Measurements from ENCODE around the gene PCYT2.

PCYT2 gene

DNA sequence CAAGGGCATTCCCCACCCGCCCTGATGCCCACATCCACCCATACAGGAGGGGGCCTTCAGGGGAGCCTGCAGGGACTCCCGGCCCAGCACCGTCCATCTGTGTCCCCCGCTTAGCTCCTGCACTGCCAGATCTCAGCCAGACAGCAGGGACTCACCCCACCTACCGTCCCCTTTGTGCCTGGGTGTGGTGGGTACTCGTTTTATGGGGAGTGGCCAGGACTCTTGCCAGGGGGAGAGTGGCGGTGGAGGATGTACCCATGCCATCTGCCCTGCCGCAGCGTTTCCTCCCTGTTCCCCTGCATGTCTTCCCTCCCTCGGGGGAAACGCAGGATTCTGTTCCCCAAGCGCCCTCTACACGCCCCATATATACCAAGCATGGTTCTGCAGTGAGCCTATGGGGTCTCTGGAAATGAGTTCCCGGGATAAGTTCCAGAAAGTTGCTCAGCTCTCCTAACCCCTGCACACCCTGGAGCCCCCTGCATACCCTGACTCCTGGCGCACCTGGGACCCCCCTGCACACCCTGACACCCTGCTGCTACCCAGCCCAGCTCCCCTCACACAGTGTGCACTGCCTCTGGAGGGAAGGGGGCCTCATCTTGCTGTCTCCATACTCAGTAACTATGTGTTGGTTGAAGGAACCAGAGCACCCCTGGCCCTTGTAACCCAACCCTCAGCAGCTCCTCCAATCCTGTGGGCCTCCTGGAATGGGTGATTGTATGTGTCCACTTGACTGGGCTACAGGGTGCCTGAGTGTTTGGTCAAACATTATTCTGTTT is 20.5 kb upstream of the PCYT2 start:
- H3K4me1 ChIP-seq (ENCODE audit: control insufficient read depth, insufficient read depth, low read length, poor library complexity, severe bottlenecking): peaks cover 12% of the 10 kb centered on the region
- no peak overlapping the region for H3K27ac ChIP-seq (ENCODE audit: insufficient read depth, low read length, poor library complexity, severe bottlenecking)
- no peak overlapping the region for H3K4me3 ChIP-seq (ENCODE audit: insufficient read depth, low read depth, low read length, poor library complexity, severe bottlenecking)
- H3K27me3 ChIP-seq (replicated peaks; ENCODE audit: control insufficient read depth, insufficient read depth, low read length, poor library complexity, severe bottlenecking): peaks cover 9% of the 10 kb centered on the region
- no peak for DNase-seq
- no peaks in the 10 kb centered on the region for H3K36me3 ChIP-seq (ENCODE audit: control insufficient read depth, insufficient read depth, low read length)
- no peaks in the 10 kb centered on the region for H3K9me3 ChIP-seq (ENCODE audit: control insufficient read depth, low read length)

- Histone ChIP-seq H3K36me3 (ENCODE audit: control insufficient read depth, insufficient read depth, low read length) (no peaks in the 10 kb centered on the region), H3K27me3 (replicated peaks; ENCODE audit: control insufficient read depth, insufficient read depth, low read length, poor library complexity, severe bottlenecking) (peaks cover 9% of the 10 kb centered on the region), H3K4me1 (ENCODE audit: control insufficient read depth, insufficient read depth, low read length, poor library complexity, severe bottlenecking) (peaks cover 12% of the 10 kb centered on the region), H3K27ac (ENCODE audit: insufficient read depth, low read length, poor library complexity, severe bottlenecking) (no peak overlapping the region), H3K4me3 (ENCODE audit: insufficient read depth, low read depth, low read length, poor library complexity, severe bottlenecking) (no peak overlapping the region), H3K9me3 (ENCODE audit: control insufficient read depth, low read length) (no peaks in the 10 kb centered on the region)
- DNase-seq: no peak
Observed at GRCh38 chr17:81931189-81931556, 20.0 kb upstream of the PCYT2 start.

GRCh38 chr17:81930142-81931125 is 19.2 kb upstream of the PCYT2 start:
- peaks cover 18% of the 10 kb centered on the region for H3K4me1 ChIP-seq (ENCODE audit: control insufficient read depth, insufficient read depth, low read length, poor library complexity, severe bottlenecking)
- DNase-seq: no peak
- peaks cover 9% of the 10 kb centered on the region for H3K27me3 ChIP-seq (replicated peaks; ENCODE audit: control insufficient read depth, insufficient read depth, low read length, poor library complexity, severe bottlenecking)
- H3K9me3 ChIP-seq (ENCODE audit: control insufficient read depth, low read length): no peaks in the 10 kb centered on the region
- H3K27ac ChIP-seq (ENCODE audit: insufficient read depth, low read length, poor library complexity, severe bottlenecking): no peak overlapping the region
- H3K4me3 ChIP-seq (ENCODE audit: insufficient read depth, low read depth, low read length, poor library complexity, severe bottlenecking): no peak overlapping the region
- no peaks in the 10 kb centered on the region for H3K36me3 ChIP-seq (ENCODE audit: control insufficient read depth, insufficient read depth, low read length)

GRCh38 chr17:81929253-81930141 is 18.3 kb upstream of the PCYT2 start:
- no peak for DNase-seq
- Histone ChIP-seq H3K36me3 (ENCODE audit: control insufficient read depth, insufficient read depth, low read length) (no peaks in the 10 kb centered on the region), H3K4me1 (ENCODE audit: control insufficient read depth, insufficient read depth, low read length, poor library complexity, severe bottlenecking) (peaks cover 26% of the 10 kb centered on the region), H3K4me3 (ENCODE audit: insufficient read depth, low read depth, low read length, poor library complexity, severe bottlenecking) (no peak overlapping the region), H3K27ac (ENCODE audit: insufficient read depth, low read length, poor library complexity, severe bottlenecking) (no peak overlapping the region), H3K27me3 (replicated peaks; ENCODE audit: control insufficient read depth, insufficient read depth, low read length, poor library complexity, severe bottlenecking) (peaks cover 9% of the 10 kb centered on the region), H3K9me3 (ENCODE audit: control insufficient read depth, low read length) (no peaks in the 10 kb centered on the region)

GRCh38 chr17:81928544-81929252 is 17.5 kb upstream of the PCYT2 start:
- Histone ChIP-seq H3K36me3 (ENCODE audit: control insufficient read depth, insufficient read depth, low read length) (no peaks in the 10 kb centered on the region), H3K4me3 (ENCODE audit: insufficient read depth, low read depth, low read length, poor library complexity, severe bottlenecking) (peak overlapping the region; percentile 42), H3K27me3 (replicated peaks; ENCODE audit: control insufficient read depth, insufficient read depth, low read length, poor library complexity, severe bottlenecking) (peaks cover 9% of the 10 kb centered on the region), H3K9me3 (ENCODE audit: control insufficient read depth, low read length) (no peaks in the 10 kb centered on the region), H3K27ac (ENCODE audit: insufficient read depth, low read length, poor library complexity, severe bottlenecking) (no peak overlapping the region), H3K4me1 (ENCODE audit: control insufficient read depth, insufficient read depth, low read length, poor library complexity, severe bottlenecking) (peaks cover 34% of the 10 kb centered on the region)
- no peak for DNase-seq

DNA sequence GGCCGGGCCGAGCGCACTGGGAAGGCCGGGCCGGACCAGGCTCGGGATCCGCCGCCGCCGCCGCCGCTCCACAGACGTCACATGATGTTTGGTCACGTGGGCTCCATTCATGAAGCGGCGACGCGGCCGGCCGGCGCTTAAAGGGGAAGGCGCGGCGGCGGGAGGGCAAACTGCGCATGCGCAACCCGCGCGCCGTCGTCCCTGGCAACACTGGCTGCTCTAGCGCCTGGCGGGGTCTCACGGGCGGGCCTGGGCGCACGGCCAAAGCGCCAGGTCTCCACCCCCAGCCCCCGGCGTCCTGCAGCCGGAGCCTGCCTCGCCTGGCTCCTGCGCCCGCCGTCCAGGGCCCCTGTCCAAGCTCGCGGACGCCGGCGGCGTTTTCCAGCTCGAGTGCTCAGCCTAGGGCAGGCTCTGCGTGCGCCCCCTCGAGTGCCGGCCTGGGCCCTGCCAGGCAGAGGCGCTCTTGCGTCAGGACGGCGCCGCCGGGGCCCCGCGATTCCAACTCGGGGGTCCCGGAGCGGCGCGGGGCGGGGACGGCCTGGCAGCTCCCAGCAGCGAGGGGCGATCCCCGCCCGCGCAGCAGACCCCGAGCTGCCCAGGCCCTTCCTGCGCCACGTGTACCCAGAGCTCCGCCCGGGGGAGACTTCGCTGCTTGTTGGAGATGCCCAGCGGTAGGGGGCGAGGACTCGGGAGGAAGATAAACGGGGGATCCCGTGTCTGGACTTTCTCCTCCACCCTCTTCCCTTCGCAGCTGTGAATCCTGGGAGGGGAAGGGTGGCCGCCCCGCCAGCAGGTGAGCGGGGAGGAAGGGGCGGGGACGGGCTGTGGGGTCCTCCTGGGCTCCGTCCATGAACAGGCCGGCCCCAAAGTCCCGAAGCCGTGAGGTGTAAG is 16.7 kb upstream of the PCYT2 start, which contains the start of gene MAFG:
TSS of gene MAFG (minus strand) at position 83 of the 891 bp plus-strand sequence. CDS start 4,550 bp downstream, outside the sequence.
- H3K4me3 ChIP-seq (ENCODE audit: insufficient read depth, low read depth, low read length, poor library complexity, severe bottlenecking): peak within 1 kb of the TSS; percentile 55
- H3K27ac ChIP-seq (ENCODE audit: insufficient read depth, low read length, poor library complexity, severe bottlenecking): peak within 1 kb of the TSS; percentile 79
- H3K36me3 ChIP-seq (ENCODE audit: control insufficient read depth, insufficient read depth, low read length): no peaks in the 10 kb centered on the region
- DNase-seq: peak; percentile 81 to 87 (median 84)
- H3K9me3 ChIP-seq (ENCODE audit: control insufficient read depth, low read length): no peaks in the 10 kb centered on the region
- H3K27me3 ChIP-seq (replicated peaks; ENCODE audit: control insufficient read depth, insufficient read depth, low read length, poor library complexity, severe bottlenecking): peaks cover 9% of the 10 kb centered on the region
- peaks cover 37% of the 10 kb centered on the region for H3K4me1 ChIP-seq (ENCODE audit: control insufficient read depth, insufficient read depth, low read length, poor library complexity, severe bottlenecking)

- Histone ChIP-seq H3K27ac (ENCODE audit: insufficient read depth, low read length, poor library complexity, severe bottlenecking) (peak overlapping the region; percentile 79), H3K4me1 (ENCODE audit: control insufficient read depth, insufficient read depth, low read length, poor library complexity, severe bottlenecking) (peaks cover 37% of the 10 kb centered on the region), H3K9me3 (ENCODE audit: control insufficient read depth, low read length) (no peaks in the 10 kb centered on the region), H3K36me3 (ENCODE audit: control insufficient read depth, insufficient read depth, low read length) (no peaks in the 10 kb centered on the region), H3K4me3 (ENCODE audit: insufficient read depth, low read depth, low read length, poor library complexity, severe bottlenecking) (peak overlapping the region; percentile 55), H3K27me3 (replicated peaks; ENCODE audit: control insufficient read depth, insufficient read depth, low read length, poor library complexity, severe bottlenecking) (peaks cover 9% of the 10 kb centered on the region)
- peak in 1 of 3 donors; percentile 12 for DNase-seq
Observed at GRCh38 chr17:81927152-81927652, 16.0 kb upstream of the PCYT2 start.

DNA sequence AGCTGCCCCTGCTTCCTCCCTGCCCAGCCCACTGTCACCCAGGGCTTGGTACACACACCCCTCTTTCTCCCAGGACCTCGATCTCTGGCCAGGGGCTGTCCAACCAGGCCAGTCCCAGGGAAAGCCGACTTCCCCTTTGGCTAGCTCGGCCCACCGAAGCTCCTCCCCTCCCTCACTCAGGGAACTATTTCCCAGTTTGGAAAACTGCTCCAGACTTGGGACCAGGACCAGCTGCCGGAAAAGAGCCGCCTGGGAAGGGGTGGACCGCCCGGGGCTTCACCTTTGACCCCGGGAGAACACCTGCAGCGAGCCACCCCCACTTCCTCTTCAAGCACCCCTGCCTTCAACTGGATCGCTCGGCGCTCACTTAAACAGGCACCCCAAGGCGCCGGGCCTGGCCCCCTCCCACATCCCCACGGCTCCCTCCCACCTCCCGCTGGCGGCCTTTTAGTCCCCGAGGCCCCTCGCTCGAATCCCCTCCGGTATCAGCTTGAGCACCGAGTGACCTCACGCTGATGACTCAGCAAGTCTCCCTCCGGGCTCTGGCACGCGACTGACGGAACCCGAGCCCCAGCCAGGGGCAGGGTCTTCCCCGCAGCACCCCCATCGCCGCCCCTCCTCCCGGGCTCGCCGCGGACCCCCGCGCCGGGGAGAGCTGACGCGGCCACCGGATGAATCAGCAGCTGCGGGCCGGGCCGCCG is 15.4 kb upstream of the PCYT2 start:
- peaks cover 37% of the 10 kb centered on the region for H3K4me1 ChIP-seq (ENCODE audit: control insufficient read depth, insufficient read depth, low read length, poor library complexity, severe bottlenecking)
- peak; percentile 38 to 47 (median 41) for DNase-seq

More for the DNA sequence above, 15.4 kb upstream of the PCYT2 start:
- Histone ChIP-seq H3K4me3 (ENCODE audit: insufficient read depth, low read depth, low read length, poor library complexity, severe bottlenecking) (peak overlapping the region; percentile 55), H3K9me3 (ENCODE audit: control insufficient read depth, low read length) (no peaks in the 10 kb centered on the region), H3K36me3 (ENCODE audit: control insufficient read depth, insufficient read depth, low read length) (no peaks in the 10 kb centered on the region), H3K27me3 (replicated peaks; ENCODE audit: control insufficient read depth, insufficient read depth, low read length, poor library complexity, severe bottlenecking) (peaks cover 9% of the 10 kb centered on the region), H3K27ac (ENCODE audit: insufficient read depth, low read length, poor library complexity, severe bottlenecking) (peak overlapping the region; percentile 79)
